Activated naive CD4-positive, alpha-beta T cell treated with anti-CD3 and anti-CD28 coated beads, Interleukin-2, amount 50 U/mL, for 72 hours (primary cell): Measurements from ENCODE around the gene EVC2. TPM values are rescaled to one million over a fixed set of nuclear protein-coding genes. Genes with fewer than 3 reads are reported as not detected.

Experiments used
- ATAC-seq, 2 donors: fragments of 150-1000 bp; cut with Tn5 transposase; 2 replicates each; pipeline ENCODE4 v1.10.0; 2021; ENCODE audit warnings: mild to moderate bottlenecking in 2 of 2, moderate library complexity in 2 of 2
- DNase-seq, 2 donors: peaks; one replicate each; pipeline ENCODE4 v3.0.0; 2021 to 2022; ENCODE audit warnings: low spot score in 2 of 2
- H3K27ac Mint-ChIP-seq, 2 donors: one replicate each; pipeline ENCODE4 v1.8.0; 2022; ENCODE audit warnings: mild to moderate bottlenecking in 2 of 2, mixed read lengths in 2 of 2
- H3K36me3 Mint-ChIP-seq, 2 donors: one replicate each; pipeline ENCODE4 v1.8.0; 2022; ENCODE audit warnings: mixed read lengths in 2 of 2
- H3K9me3 Mint-ChIP-seq, 2 donors: one replicate each; pipeline ENCODE4 v1.8.0; 2022; ENCODE audit warnings: mixed read lengths in 2 of 2
- total RNA-seq, 2 donors: library from RNA; stranded (reverse); gene quantifications; one replicate each; pipeline ENCODE4 v1.2.3, GENCODE V29; 2022

EVC2 gene, protein sequence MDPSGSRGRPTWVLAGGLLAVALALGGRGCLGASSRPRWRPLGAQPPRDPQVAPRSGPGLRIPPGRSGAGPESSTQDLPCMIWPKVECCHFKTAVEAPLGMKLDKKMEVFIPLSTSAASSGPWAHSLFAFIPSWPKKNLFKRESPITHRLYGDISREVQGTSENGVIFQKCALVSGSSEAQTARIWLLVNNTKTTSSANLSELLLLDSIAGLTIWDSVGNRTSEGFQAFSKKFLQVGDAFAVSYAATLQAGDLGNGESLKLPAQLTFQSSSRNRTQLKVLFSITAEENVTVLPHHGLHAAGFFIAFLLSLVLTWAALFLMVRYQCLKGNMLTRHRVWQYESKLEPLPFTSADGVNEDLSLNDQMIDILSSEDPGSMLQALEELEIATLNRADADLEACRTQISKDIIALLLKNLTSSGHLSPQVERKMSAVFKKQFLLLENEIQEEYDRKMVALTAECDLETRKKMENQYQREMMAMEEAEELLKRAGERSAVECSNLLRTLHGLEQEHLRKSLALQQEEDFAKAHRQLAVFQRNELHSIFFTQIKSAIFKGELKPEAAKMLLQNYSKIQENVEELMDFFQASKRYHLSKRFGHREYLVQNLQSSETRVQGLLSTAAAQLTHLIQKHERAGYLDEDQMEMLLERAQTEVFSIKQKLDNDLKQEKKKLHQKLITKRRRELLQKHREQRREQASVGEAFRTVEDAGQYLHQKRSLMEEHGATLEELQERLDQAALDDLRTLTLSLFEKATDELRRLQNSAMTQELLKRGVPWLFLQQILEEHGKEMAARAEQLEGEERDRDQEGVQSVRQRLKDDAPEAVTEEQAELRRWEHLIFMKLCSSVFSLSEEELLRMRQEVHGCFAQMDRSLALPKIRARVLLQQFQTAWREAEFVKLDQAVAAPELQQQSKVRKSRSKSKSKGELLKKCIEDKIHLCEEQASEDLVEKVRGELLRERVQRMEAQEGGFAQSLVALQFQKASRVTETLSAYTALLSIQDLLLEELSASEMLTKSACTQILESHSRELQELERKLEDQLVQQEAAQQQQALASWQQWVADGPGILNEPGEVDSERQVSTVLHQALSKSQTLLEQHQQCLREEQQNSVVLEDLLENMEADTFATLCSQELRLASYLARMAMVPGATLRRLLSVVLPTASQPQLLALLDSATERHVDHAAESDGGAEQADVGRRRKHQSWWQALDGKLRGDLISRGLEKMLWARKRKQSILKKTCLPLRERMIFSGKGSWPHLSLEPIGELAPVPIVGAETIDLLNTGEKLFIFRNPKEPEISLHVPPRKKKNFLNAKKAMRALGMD
- total RNA-seq: under 1 TPM; 0.16 to 0.66 TPM

DNA sequence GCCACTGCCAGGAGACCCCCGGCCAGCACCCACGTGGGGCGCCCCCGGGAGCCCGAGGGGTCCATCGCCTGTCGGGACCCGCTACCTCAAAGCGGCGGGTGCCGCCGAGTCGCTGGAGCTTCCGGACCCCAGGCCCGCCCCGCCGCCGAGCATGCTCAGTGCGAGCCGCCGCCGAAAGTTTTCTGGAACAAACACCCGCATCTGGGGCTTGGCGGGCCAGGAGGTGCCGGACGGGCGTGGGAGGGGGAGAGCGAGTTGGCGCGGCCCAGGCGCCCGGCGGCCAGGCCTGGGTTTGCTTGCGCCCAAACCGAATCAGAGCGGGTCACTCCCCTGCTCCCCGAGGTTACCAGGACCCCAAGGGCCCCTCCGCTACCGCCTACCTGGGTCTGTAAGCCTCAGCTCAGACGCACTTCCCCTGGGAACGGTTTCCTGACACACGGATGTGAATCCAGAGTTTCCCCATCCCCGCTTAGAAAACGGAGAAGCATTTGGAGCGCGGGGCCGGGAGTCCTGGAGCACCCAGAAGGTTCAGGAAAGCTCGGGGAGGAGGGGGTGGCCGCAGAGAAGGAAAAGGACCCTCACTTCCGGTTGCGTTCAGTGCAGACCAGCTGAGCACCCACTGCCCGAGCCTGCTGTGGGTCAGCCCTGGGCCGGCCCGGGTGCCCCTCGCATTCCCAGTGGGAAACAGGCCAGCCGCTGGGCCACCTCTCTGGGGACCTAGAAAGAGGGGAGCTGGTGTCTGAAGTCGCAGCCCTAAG is at the start of gene EVC2:
Gene EVC2 (minus strand): TSS at position 111 of the 758 bp plus-strand sequence. CDS start 46 bp downstream, at position 65.
- Mint-ChIP-seq H3K36me3 (peaks cover 19 to 27% of the 10 kb centered on the region in 2 donors), H3K9me3 (peaks cover 12 to 16% of the 10 kb centered on the region in 2 donors), H3K27ac (no peak within 1 kb of the TSS)
- peak in 1 of 2 donors; percentile 18 for DNase-seq
- no peak for ATAC-seq

DNA sequence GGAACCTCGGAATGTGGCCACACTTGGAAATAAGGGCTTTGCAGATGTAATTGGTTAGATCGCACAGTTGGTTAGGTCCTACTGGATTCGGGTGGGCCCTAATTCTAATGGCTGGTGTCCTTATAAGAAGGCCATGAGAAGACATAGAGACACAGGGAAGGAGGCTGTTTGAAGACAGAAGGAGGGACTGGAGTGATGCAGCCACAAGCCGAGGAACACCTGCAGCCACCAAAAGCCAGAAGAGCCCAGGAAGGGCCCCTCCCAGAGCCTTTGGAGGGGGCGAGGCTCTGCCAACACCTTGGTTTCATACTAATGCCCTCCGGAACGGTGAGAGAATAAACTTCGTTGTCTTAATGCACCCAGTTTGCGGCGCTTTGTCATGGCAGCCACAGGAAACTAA is 49.6 kb upstream of the EVC2 start:
- H3K27ac Mint-ChIP-seq: no peak overlapping the region
- ATAC-seq (no peak), DNase-seq (no peak)
- no peaks in the 10 kb centered on the region for H3K36me3 Mint-ChIP-seq
- peaks cover 0 to 4% of the 10 kb centered on the region in 2 donors for H3K9me3 Mint-ChIP-seq

DNA sequence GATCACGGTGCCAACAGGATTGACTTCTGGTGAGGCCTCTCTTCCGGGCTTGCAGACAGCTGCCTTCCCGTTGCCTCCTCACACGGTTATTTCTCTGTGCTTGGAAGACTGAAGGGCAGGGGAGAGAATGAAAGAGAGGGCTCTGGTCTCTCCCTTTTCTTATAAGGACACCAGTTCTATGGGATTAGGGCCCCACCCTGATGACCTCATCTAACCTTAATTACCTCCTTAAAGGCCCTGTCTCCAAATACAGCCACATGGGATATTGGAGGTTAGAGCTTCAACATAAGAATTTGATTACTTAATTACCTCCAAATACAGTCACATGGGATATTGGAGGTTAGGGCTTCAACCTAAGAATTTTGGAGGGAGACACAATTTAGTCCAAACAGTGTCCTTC is 49.2 kb upstream of the EVC2 start:
- Mint-ChIP-seq H3K27ac (no peak overlapping the region), H3K9me3 (peaks cover 0 to 4% of the 10 kb centered on the region in 2 donors), H3K36me3 (no peaks in the 10 kb centered on the region)
- ATAC-seq (no peak), DNase-seq (no peak)

GRCh38 chr4:5757091-5757490 is 48.7 kb upstream of the EVC2 start:
- Mint-ChIP-seq H3K27ac (no peak overlapping the region), H3K36me3 (no peaks in the 10 kb centered on the region), H3K9me3 (peaks cover 0 to 4% of the 10 kb centered on the region in 2 donors)
- ATAC-seq (no peak), DNase-seq (no peak)

DNA sequence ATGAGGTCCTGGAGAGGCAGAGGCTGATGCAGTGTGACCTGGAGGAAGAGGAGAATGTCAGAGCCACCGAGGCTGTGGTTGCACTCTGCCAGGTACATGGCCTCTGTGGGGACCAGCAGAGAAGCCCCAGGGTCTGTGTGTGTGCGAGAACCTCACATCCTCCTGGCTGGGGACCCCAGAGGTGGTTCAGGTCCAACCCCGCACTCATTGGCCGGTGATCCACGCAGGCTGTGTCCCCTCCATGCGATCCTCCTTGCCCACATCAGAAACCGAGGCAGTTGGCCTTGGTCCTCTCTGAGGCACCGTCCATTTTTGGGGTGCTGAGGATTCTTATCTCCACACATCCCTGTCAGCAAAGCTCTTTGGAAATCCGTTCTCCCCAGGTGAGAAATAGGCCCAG is 47.9 kb upstream of the EVC2 start:
- ATAC-seq (no peak), DNase-seq (no peak)
- H3K9me3 Mint-ChIP-seq: peaks cover 0 to 4% of the 10 kb centered on the region in 2 donors
- no peak overlapping the region for H3K27ac Mint-ChIP-seq
- no peaks in the 10 kb centered on the region for H3K36me3 Mint-ChIP-seq

GRCh38 chr4:5755679-5756078 is 47.3 kb upstream of the EVC2 start:
- ATAC-seq (no peak), DNase-seq (no peak)
- Mint-ChIP-seq H3K9me3 (peaks cover 0 to 4% of the 10 kb centered on the region in 2 donors), H3K27ac (no peak overlapping the region), H3K36me3 (no peaks in the 10 kb centered on the region)

GRCh38 chr4:5755161-5755560 is 46.8 kb upstream of the EVC2 start:
- Mint-ChIP-seq H3K9me3 (peaks cover 0 to 4% of the 10 kb centered on the region in 2 donors), H3K27ac (no peak overlapping the region), H3K36me3 (no peaks in the 10 kb centered on the region)
- DNase-seq (no peak), ATAC-seq (no peak)

DNA sequence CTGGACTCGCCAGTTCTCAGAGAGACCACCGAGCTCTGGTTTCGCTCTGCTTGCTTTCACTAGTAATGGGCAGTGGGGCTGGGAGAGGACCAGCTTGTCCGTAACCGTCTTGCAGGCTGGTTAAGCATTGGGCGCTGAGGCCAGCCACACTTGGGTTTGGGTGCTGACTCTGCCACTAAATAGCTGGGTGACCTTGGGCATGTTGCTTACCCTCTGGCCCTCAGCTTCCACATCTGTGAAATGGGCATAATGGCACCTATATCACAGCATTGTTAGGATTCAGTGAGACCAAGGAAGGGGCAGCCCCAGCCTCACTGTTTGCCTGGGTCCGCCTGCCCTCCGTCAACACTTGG is 46.1 kb upstream of the EVC2 start:
- no peak for DNase-seq

GRCh38 chr4:5753766-5754528 is 45.6 kb upstream of the EVC2 start:
- DNase-seq (no peak), ATAC-seq (no peak)
- Mint-ChIP-seq H3K36me3 (no peaks in the 10 kb centered on the region), H3K9me3 (peaks cover 0 to 4% of the 10 kb centered on the region in 2 donors), H3K27ac (no peak overlapping the region)

More for the DNA sequence above, 46.1 kb upstream of the EVC2 start:
- Mint-ChIP-seq H3K36me3 (no peaks in the 10 kb centered on the region), H3K9me3 (peaks cover 0 to 4% of the 10 kb centered on the region in 2 donors), H3K27ac (no peak overlapping the region)
- no peak for ATAC-seq

DNA sequence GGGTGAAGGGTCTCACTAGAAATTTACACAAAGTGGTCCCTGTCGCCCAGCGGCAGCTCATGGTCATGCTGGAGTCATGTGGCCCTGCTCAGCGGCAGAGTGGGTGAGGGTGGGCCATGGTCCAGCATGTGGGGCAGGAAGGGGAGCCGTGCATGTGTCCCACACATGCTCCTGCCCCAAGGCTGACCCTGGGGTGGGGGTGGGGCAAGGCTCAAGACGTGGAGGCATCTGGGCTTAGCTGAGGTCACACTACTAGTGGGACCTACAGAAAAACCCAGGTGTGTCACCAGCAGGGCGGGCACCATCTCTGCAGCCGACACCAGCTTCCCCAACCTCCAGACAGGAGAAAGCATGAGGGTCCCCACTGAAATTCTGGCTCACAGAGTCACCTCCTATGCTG is 45.0 kb upstream of the EVC2 start:
- Mint-ChIP-seq H3K9me3 (peaks cover 0 to 4% of the 10 kb centered on the region in 2 donors), H3K36me3 (no peaks in the 10 kb centered on the region)

DNA sequence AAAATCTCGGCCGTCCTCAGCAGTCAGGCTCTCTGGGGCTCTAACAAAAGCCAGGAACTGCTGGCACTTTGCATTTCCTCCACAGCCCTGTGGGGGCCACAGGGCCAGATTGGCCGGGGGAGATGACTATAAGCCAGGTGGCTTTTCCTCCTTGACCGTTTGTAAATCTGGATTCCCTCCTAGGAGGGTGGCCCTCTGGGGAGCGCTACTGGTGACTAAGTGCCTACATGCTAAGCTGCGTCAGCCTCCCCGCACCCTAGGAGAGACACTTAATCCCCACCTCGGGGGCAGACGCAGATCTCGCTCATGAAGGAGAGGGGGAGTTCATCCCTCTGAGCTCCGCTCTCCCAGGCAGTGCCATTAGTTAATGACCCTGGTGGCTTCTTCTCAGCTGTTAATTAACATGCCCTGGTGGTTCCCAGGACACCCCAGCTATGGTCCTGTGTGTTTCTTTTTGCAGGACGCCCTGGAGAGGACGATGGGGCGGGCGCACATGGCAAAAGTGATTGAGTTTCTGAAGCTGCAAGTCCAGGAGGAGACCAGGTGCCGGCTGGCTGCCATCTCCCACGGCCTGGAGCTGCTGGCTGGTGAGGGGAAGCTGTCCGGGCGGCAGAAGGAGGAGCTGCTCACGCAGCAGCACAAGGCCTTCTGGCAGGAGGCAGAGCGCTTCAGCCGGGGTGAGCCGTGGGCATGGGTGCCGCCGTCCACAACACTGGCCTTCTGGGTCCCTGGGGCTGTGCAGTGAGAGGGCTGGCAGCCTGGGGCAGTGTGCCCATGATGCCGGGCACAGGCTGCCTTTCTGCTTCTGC is 44.2 kb upstream of the EVC2 start:
- DNase-seq (no peak), ATAC-seq (no peak)
- Mint-ChIP-seq H3K27ac (no peak overlapping the region), H3K36me3 (no peaks in the 10 kb centered on the region), H3K9me3 (peaks cover 0 to 4% of the 10 kb centered on the region in 2 donors)

More for the DNA sequence above, 45.0 kb upstream of the EVC2 start:
- no peak for ATAC-seq
- H3K27ac Mint-ChIP-seq: no peak overlapping the region
- DNase-seq: no peak

- DNase-seq: no peak
These were observed 43.5 kb upstream of the EVC2 start for GRCh38 chr4:5751666-5752375.

GRCh38 chr4:5750946-5751665 is 42.7 kb upstream of the EVC2 start:
- DNase-seq (no peak), ATAC-seq (no peak)
- Mint-ChIP-seq H3K9me3 (peaks cover 0 to 4% of the 10 kb centered on the region in 2 donors), H3K27ac (peak overlapping the region in 1 of 2 donors; percentile 29), H3K36me3 (no peaks in the 10 kb centered on the region)

More at GRCh38 chr4:5751666-5752375, 43.5 kb upstream of the EVC2 start:
- Mint-ChIP-seq H3K36me3 (no peaks in the 10 kb centered on the region), H3K9me3 (peaks cover 0 to 4% of the 10 kb centered on the region in 2 donors), H3K27ac (no peak overlapping the region)
- no peak for ATAC-seq
